H1 (cell line): ENCODE data around the gene CDIPT. TPM values are rescaled to one million over a fixed set of nuclear protein-coding genes. Genes with fewer than 3 reads are reported as not detected.

Experiments used
- POLR2A ChIP-seq, 2 experiments: IDR thresholded peaks; 1 replicate in 1 of 2; 2 replicates in 1 of 2; pipeline ENCODE4 v1.6.1; 2011; ENCODE audit warnings: low read depth in 2 of 2, low read length in 2 of 2, mild to moderate bottlenecking in 2 of 2; ENCODE audit errors: control extremely low read depth in 1 of 2
- POLR2AphosphoS5 ChIP-seq: IDR thresholded peaks from 2 replicates; pipeline ENCODE4 v1.6.1; 2011; ENCODE audit warnings: low read depth, low read length
- polyA plus RNA-seq, 7 experiments: library from polyadenylated mRNA; depleted of rRNA in 3 of 7; stranded (reverse) in 5 of 7; unstranded in 2 of 7; fragments of >200 nt in 5 of 7; fragments of 200-250 nt in 2 of 7; gene quantifications; 1 replicate in 5 of 7; 2 replicates in 1 of 7; 4 replicates in 1 of 7; pipeline versions ENCODE4 v1.2.1 to v1.2.3, GENCODE V29; 2011 to 2013; ENCODE audit warnings: missing spikeins in 2 of 7, mixed read lengths in 2 of 7
- total RNA-seq: library from RNA; stranded (reverse); fragmentation: NEBNext Ultra II Directional; extraction: Animal tissue kit (Norgen Biotek cat#: 25700); gene quantifications from 2 replicates; pipeline ENCODE4 v1.2.1, GENCODE V29; 2021

CDIPT gene
- total and polyA plus RNA-seq, 2 of the 8 experiments (the other 6 are each of a cell fraction or from before 2014, with no cell fraction given) = 69.2 to 140 TPM

DNA sequence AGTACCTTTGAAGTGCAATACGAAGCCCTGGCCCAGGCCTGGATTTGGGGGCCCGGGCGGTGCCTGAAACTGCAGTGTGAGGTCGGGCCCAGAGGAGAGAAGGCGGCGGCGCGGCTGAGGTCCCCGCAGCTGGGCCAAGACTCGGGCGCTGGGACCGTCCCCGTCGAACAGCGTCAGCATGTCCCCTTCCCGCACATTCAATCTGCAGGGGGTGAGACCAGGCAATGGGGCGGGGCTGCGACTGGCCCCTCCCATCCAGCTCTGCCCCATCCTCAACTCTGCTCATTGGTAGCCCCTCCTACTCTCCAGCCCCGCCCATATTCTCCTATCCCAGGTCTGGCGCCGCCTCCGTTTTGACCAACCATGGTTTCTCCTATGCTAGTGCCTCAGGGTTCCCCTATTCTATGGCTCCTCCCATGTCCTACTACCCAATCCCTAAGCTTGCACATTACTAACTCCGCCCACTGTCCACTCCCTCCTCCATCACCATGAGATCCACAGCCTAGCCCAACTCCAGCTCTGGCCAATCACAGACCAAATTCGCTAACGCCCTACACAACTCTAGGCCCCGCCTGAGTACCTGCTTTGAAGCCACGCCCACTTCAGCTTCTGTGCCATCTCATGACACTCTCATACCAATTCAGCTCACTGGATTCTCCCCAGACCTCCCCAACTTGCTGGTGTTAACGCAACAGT lies 14.4 kb upstream of the CDIPT start (continued):
- TF ChIP-seq POLR2AphosphoS5 (peak; percentile 64), POLR2A (IDR thresholded peaks at IDR 0.05; ENCODE audit: control extremely low read depth in 1 of 2, low read depth in 2 of 2, low read length in 2 of 2) (peak in 1 of 2 experiments; percentile 65; a peak in 2 of 3 replicates)
